BLaER1 (cell line): Measurements from ENCODE around the gene SLC16A8.

ENCODE experiments used
- H3K27ac ChIP-seq: shearing (Covaris generic); formaldehyde crosslinking; 2 replicates; pipeline ENCODE4 v1.8.1; 2022
- H3K27me3 ChIP-seq: shearing (Covaris generic); formaldehyde crosslinking; 2 replicates; pipeline ENCODE4 v1.8.1; 2022
- H3K36me3 ChIP-seq: shearing (Covaris generic); formaldehyde crosslinking; 2 replicates; pipeline ENCODE4 v1.8.1; 2022
- H3K4me1 ChIP-seq: shearing (Covaris generic); formaldehyde crosslinking; 2 replicates; pipeline ENCODE4 v1.8.1; 2022
- H3K4me2 ChIP-seq: shearing (Covaris generic); formaldehyde crosslinking; 2 replicates; pipeline ENCODE4 v1.8.1; 2022
- H3K4me3 ChIP-seq: shearing (Covaris generic); formaldehyde crosslinking; 2 replicates; pipeline ENCODE4 v1.8.1; 2022
- H3K9ac ChIP-seq: shearing (Covaris generic); formaldehyde crosslinking; 2 replicates; pipeline ENCODE4 v1.8.1; 2022
- H3K9me3 ChIP-seq: shearing (Covaris generic); formaldehyde crosslinking; 2 replicates; pipeline ENCODE4 v1.8.1; 2022
- H4K20me1 ChIP-seq: shearing (Covaris generic); formaldehyde crosslinking; 2 replicates; pipeline ENCODE4 v1.8.1; 2022
- Cebpa-rat ChIP-seq: shearing (Covaris generic); IDR thresholded peaks from 2 replicates; pipeline ENCODE4 v1.8.1; 2022

Gene SLC16A8

GRCh38 chr22:38083931-38084631 lies at the start of gene SLC16A8:
SLC16A8 (minus strand) TSS chr22:38084184; CDS start chr22:38082873, 1,311 bp downstream.
- H3K27me3 ChIP-seq: peaks cover 49% of the 10 kb centered on the region
- H4K20me1 ChIP-seq: peaks cover 8% of the 10 kb centered on the region; the same call in 1 of the 2 replicates
- peaks cover 35% of the 10 kb centered on the region for H3K4me1 ChIP-seq
- no peak within 1 kb of the TSS for H3K27ac ChIP-seq
- peak within 1 kb of the TSS; percentile 61 for H3K4me2 ChIP-seq
- no peak for TF ChIP-seq Cebpa-rat
- no peak within 1 kb of the TSS for H3K4me3 ChIP-seq
- no peaks in the 10 kb centered on the region for H3K36me3 ChIP-seq
- no peaks in the 10 kb centered on the region for H3K9me3 ChIP-seq
- no peak within 1 kb of the TSS for H3K9ac ChIP-seq

DNA sequence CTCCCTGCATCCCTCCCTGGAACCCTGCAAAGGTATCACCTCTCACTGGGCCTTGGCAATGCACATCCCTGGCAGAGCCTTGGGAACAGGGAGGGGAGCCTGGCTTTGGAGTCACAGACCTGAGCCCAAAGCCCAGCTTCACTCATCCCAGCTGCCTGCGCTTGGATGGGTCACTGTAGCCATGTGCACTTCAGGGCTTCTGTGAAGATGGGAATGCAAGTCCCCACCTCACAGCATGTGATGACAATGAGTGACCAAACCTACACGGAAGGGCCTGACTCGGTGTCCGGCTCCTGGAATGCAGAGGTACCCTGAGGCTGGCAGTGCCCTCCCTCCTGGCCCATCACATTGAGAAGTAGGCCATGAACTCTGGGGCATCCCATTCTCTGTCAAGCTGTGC lies 49.3 kb upstream of the SLC16A8 start:
- Histone ChIP-seq H3K27me3 (no peaks in the 10 kb centered on the region), H3K4me3 (no peak overlapping the region), H3K9me3 (no peaks in the 10 kb centered on the region), H3K36me3 (peaks cover 96% of the 10 kb centered on the region), H4K20me1 (no peaks in the 10 kb centered on the region), H3K4me2 (no peak overlapping the region), H3K4me1 (peaks cover 15% of the 10 kb centered on the region), H3K27ac (no peak overlapping the region), H3K9ac (no peak overlapping the region)
- TF ChIP-seq Cebpa-rat: no peak

DNA sequence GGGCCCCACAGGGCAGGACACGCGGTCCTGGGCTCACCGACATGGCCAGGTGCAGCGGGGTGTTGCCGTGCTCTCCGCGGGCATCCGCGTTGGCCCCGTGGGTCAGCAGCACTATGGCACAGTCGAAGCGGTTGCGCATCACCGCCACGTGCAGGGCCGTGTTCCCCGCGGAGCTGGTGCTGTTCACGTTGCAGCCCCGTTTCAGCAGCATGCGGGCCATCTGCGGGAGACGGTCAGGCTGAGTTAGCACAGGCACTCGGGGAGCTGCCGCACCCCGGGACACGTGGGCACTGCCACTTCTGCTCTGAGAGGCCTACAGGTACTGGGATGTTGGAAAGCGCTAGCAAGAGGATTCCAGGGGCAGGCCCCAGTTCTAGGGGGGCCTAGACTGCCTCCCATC lies 48.8 kb upstream of the SLC16A8 start:
- Histone ChIP-seq H3K9ac (no peak overlapping the region), H3K9me3 (no peaks in the 10 kb centered on the region), H4K20me1 (no peaks in the 10 kb centered on the region), H3K27ac (no peak overlapping the region), H3K27me3 (no peaks in the 10 kb centered on the region), H3K4me3 (no peak overlapping the region), H3K36me3 (peaks cover 91% of the 10 kb centered on the region), H3K4me1 (peaks cover 21% of the 10 kb centered on the region), H3K4me2 (no peak overlapping the region)
- TF ChIP-seq Cebpa-rat: no peak

DNA sequence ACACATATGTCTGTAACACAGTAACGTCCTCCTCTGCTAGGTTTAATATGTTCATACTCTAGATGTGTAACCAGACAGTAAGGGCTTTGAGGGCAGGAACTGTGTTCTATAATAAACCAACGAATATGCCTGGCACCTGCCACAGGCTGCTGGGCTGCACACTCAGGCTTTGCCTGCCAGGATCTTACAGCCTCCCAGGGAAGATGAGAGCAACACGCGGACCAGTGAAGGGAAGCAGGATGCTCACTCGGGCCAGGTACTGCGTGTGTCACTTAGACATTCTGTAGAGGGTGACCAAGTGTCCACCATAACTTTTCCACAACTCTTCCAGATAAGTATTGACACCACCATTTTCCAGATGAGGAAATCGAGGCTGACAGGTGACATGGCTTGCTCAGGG lies 48.2 kb upstream of the SLC16A8 start:
- Histone ChIP-seq H3K4me1 (peaks cover 27% of the 10 kb centered on the region), H3K4me2 (no peak overlapping the region)
- TF ChIP-seq Cebpa-rat: no peak

GRCh38 chr22:38131399-38131798 lies 47.4 kb upstream of the SLC16A8 start:
- H3K4me3 ChIP-seq: no peak overlapping the region
- no peak for TF ChIP-seq Cebpa-rat
- H3K36me3 ChIP-seq: peaks cover 84% of the 10 kb centered on the region
- no peaks in the 10 kb centered on the region for H4K20me1 ChIP-seq
- H3K9me3 ChIP-seq: no peaks in the 10 kb centered on the region
- H3K4me1 ChIP-seq: peaks cover 35% of the 10 kb centered on the region
- no peak overlapping the region for H3K9ac ChIP-seq
- H3K27ac ChIP-seq: no peak overlapping the region
- H3K4me2 ChIP-seq: no peak overlapping the region
- no peaks in the 10 kb centered on the region for H3K27me3 ChIP-seq

More for the DNA sequence above, 48.2 kb upstream of the SLC16A8 start:
- H4K20me1 ChIP-seq: no peaks in the 10 kb centered on the region
- no peaks in the 10 kb centered on the region for H3K9me3 ChIP-seq
- H3K27ac ChIP-seq: no peak overlapping the region
- peaks cover 89% of the 10 kb centered on the region for H3K36me3 ChIP-seq
- no peak overlapping the region for H3K9ac ChIP-seq
- no peaks in the 10 kb centered on the region for H3K27me3 ChIP-seq
- H3K4me3 ChIP-seq: no peak overlapping the region

GRCh38 chr22:38129856-38130255 lies 45.9 kb upstream of the SLC16A8 start:
- TF ChIP-seq Cebpa-rat: no peak
- no peak overlapping the region for H3K9ac ChIP-seq

DNA sequence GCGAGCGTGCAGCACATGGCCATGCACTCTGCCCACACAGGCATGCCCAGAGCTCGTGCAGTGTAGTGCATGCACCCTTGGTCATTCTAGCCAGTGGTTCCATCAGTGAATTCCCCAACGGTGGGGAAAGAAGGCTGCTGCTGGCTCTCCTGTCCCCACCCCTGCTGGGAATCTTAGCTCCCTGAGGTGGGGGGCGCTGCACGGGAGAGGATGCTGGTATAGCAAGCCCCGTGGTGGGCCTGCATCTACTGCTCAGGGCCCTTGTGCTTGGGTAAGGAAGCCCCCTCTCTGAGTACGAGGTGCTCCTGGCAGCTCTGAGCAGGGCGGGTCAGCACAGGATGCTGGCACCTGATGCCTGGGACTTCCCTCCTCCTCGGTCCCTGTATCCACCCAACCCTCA lies 45.0 kb upstream of the SLC16A8 start:
- H3K4me3 ChIP-seq: no peak overlapping the region
- H3K4me2 ChIP-seq: peak overlapping the region; percentile 92; the same call in 1 of the 2 replicates
- no peak overlapping the region for H3K9ac ChIP-seq
- no peak overlapping the region for H3K27ac ChIP-seq
- no peaks in the 10 kb centered on the region; the same call in 1 of the 2 replicates for H4K20me1 ChIP-seq
- H3K27me3 ChIP-seq: no peaks in the 10 kb centered on the region
- H3K9me3 ChIP-seq: no peaks in the 10 kb centered on the region
- no peak for TF ChIP-seq Cebpa-rat
- H3K36me3 ChIP-seq: peaks cover 60% of the 10 kb centered on the region
- H3K4me1 ChIP-seq: peaks cover 58% of the 10 kb centered on the region

More at GRCh38 chr22:38129856-38130255, 45.9 kb upstream of the SLC16A8 start:
- Histone ChIP-seq H3K9me3 (no peaks in the 10 kb centered on the region), H3K27me3 (no peaks in the 10 kb centered on the region), H3K27ac (no peak overlapping the region), H3K4me1 (peaks cover 50% of the 10 kb centered on the region), H3K36me3 (peaks cover 68% of the 10 kb centered on the region), H4K20me1 (no peaks in the 10 kb centered on the region; the same call in 1 of the 2 replicates), H3K4me3 (no peak overlapping the region), H3K4me2 (no peak overlapping the region)

DNA sequence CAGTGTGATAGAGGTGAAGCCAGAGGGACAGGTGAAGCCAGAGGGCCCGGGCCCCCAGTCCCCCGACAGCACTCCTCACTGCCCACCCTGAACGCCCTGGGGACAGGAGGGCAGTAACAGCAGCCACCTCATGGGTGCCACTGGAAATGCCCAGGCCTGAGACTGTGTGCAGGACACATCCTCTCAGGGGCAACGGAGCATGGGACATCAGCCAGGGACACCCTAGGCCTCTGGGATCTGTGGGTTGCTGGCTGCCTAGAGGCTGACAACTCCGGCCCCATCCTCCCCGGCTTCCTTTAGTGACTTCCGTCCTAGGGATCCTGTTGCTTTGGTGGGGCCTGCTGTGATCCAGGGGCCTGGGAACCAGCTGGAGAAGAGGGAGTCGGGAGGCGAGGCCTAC lies 43.9 kb upstream of the SLC16A8 start:
- no peaks in the 10 kb centered on the region for H3K9me3 ChIP-seq
- peak overlapping the region; percentile 92 for H3K4me2 ChIP-seq
- peaks cover 70% of the 10 kb centered on the region for H3K4me1 ChIP-seq
- H3K4me3 ChIP-seq: peak overlapping the region; percentile 27; the same call in 1 of the 2 replicates
- no peaks in the 10 kb centered on the region; the same call in 1 of the 2 replicates for H4K20me1 ChIP-seq
- H3K36me3 ChIP-seq: peaks cover 48% of the 10 kb centered on the region
- H3K27ac ChIP-seq: peak overlapping the region; percentile 63
- no peak for TF ChIP-seq Cebpa-rat
- H3K9ac ChIP-seq: peak overlapping the region; percentile 65
- no peaks in the 10 kb centered on the region for H3K27me3 ChIP-seq

DNA sequence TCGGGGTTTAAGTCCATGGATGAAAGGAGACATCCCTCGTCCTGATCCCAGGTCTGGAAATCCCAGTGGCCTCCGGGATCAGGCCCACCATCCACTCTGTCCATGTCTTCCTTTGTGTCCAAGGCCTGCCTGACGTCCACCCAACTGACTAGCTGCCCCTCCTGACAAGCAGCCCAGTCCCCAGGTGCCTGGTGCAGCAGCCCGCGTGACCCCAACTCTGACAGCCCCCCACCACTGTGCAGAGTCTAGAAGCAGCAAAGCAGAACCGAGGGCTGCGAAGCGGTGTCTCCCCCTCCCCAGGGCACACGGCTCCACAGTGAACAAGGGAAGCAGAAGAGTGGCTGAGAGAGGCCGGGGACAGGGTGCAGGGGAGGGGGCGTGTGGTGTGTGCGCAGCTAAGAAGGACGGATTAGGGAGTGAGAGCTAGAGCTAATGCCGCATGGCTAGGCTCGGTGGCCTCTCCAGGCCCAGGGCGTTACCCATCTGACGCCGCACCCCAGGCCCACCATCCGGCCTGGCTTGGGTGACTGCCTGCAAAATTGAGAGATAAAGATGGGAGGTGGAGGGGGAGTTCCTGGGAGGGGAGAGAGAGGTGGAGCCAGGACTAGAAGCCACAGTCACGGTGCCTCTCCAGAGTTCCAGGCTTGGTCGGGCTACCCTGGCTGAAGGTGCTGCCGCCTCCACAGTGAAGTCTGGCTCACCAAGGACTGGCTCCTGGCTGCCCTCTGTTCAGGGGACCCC lies 43.1 kb upstream of the SLC16A8 start:
- TF ChIP-seq Cebpa-rat: no peak
- peak overlapping the region; percentile 63 for H3K27ac ChIP-seq
- no peaks in the 10 kb centered on the region for H3K27me3 ChIP-seq
- H3K4me1 ChIP-seq: peaks cover 78% of the 10 kb centered on the region
- no peaks in the 10 kb centered on the region; the same call in 1 of the 2 replicates for H4K20me1 ChIP-seq
- H3K36me3 ChIP-seq: peaks cover 41% of the 10 kb centered on the region
- H3K4me3 ChIP-seq: peak overlapping the region; percentile 27; the same call in 1 of the 2 replicates
- H3K4me2 ChIP-seq: peak overlapping the region; percentile 92
- no peaks in the 10 kb centered on the region for H3K9me3 ChIP-seq
- H3K9ac ChIP-seq: peak overlapping the region; percentile 65

GRCh38 chr22:38125751-38126201 lies 41.8 kb upstream of the SLC16A8 start:
- H3K27me3 ChIP-seq: no peaks in the 10 kb centered on the region
- H3K9me3 ChIP-seq: no peaks in the 10 kb centered on the region
- peaks cover 82% of the 10 kb centered on the region for H3K4me1 ChIP-seq
- H3K4me2 ChIP-seq: peak overlapping the region; percentile 92
- H3K9ac ChIP-seq: peak overlapping the region; percentile 4; the same call in 1 of the 2 replicates
- no peak for TF ChIP-seq Cebpa-rat
- H3K36me3 ChIP-seq: peaks cover 30% of the 10 kb centered on the region
- H3K27ac ChIP-seq: peak overlapping the region; percentile 11; the same call in 1 of the 2 replicates
- peak overlapping the region; percentile 27; the same call in 1 of the 2 replicates for H3K4me3 ChIP-seq
- H4K20me1 ChIP-seq: no peaks in the 10 kb centered on the region; the same call in 1 of the 2 replicates
